ENCODE data around the gene DUOXA1.

DNA sequence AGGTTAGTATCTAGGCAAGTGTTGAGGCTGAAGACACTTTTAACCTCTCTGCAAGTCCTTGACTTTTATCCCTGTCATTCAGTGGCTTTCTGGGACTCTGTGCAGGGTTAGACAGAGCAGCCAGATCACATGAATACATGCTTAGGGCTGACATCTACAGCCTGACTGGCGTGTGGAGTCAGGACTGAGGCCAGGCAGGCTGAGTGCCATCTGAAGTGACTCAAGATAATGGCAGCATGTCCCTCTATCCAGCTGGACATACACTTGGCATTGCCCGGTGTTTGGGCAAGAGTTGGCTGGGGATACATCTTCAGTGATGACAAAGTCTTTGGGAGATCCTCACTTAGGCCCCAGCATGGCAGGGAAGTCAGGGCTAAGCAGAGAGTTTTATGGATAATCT is 38.1 kb downstream of the DUOXA1 start:
- TF ChIP-seq, protein P1, sequence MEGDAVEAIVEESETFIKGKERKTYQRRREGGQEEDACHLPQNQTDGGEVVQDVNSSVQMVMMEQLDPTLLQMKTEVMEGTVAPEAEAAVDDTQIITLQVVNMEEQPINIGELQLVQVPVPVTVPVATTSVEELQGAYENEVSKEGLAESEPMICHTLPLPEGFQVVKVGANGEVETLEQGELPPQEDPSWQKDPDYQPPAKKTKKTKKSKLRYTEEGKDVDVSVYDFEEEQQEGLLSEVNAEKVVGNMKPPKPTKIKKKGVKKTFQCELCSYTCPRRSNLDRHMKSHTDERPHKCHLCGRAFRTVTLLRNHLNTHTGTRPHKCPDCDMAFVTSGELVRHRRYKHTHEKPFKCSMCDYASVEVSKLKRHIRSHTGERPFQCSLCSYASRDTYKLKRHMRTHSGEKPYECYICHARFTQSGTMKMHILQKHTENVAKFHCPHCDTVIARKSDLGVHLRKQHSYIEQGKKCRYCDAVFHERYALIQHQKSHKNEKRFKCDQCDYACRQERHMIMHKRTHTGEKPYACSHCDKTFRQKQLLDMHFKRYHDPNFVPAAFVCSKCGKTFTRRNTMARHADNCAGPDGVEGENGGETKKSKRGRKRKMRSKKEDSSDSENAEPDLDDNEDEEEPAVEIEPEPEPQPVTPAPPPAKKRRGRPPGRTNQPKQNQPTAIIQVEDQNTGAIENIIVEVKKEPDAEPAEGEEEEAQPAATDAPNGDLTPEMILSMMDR (IDR thresholded peaks at IDR 0.05; ENCODE audit: borderline replicate concordance, extremely low read depth, low read length, poor library complexity, severe bottlenecking) = no peak
- TF ChIP-seq EZH2 (IDR thresholded peaks at IDR 0.05; ENCODE audit: borderline replicate concordance, low read depth, low read length, severe bottlenecking) = no peak

All from DND-41 (cell line).